Body of pancreas (tissue), 4 donors: ENCODE measurements around the gene AGAP1. TPM values are rescaled to one million over a fixed set of nuclear protein-coding genes. Genes with fewer than 3 reads are reported as not detected.

ENCODE experiments used
- ATAC-seq: fragments of 150-250 bp; one replicate; pipeline ENCODE4 v1.9.1; 2016
- DNase-seq, 4 donors: peaks; one replicate each; pipeline ENCODE4 v3.0.0-alpha.2; 2019
- H3K27ac ChIP-seq, 4 donors: fragments of 200-600 bp; sonication (generic); 1 replicate in 3 of 4; 2 replicates in 1 of 4; pipeline versions ENCODE4 v1.5.1 to v1.6.1; 2016 to 2019; ENCODE audit warnings: mild to moderate bottlenecking in 1 of 4, mixed read lengths in 1 of 4, moderate library complexity in 1 of 4
- H3K27me3 ChIP-seq, 2 donors: fragments of 200-600 bp; sonication (generic); one replicate each; pipeline ENCODE4 v1.6.0; 2016; ENCODE audit warnings: mild to moderate bottlenecking in 1 of 2
- H3K36me3 ChIP-seq, 2 donors: fragments of 200-600 bp; sonication (generic); replicated peaks in 1 of 2; 2 replicates each; pipeline ENCODE4 v1.5.1; 2016; ENCODE audit warnings: low read depth in 2 of 2; ENCODE audit not compliant: insufficient read depth in 1 of 2
- H3K4me1 ChIP-seq: fragments of 200-600 bp; sonication (generic); one replicate; pipeline ENCODE4 v1.6.0; 2016
- H3K4me3 ChIP-seq, 2 donors: fragments of 200-600 bp; sonication (generic); 1 replicate in 1 of 2; 2 replicates in 1 of 2; pipeline ENCODE4 v1.5.1; 2016 to 2019
- H3K9me3 ChIP-seq, 3 donors: fragments of 200-600 bp; sonication (generic); 1 replicate in 2 of 3; 2 replicates in 1 of 3; pipeline ENCODE4 v1.5.1; 2016
- CTCF ChIP-seq, 7 experiments: fragments of 450-650 bp in 4 of 7; fragments of 200-600 bp in 3 of 7; sonication (generic) in 3 of 7; IDR thresholded peaks; one replicate each; pipeline ENCODE4 v1.5.1; 2016 to 2019; ENCODE audit warnings: antibody characterized with exemption in 7 of 7
- POLR2A ChIP-seq, 3 donors: fragments of 450-650 bp; IDR thresholded peaks; one replicate each; pipeline ENCODE4 v1.6.1; 2016; ENCODE audit warnings: antibody characterized with exemption in 3 of 3, mild to moderate bottlenecking in 2 of 3
- WGBS, 2 donors: methylation state at CpG; one replicate each; pipeline ENCODE4 v1.1.5; 2017; 5-methylcytosine and 5-hydroxymethylcytosine counted together
- intact Hi-C: fragments of 100-400 bp; cut with DNase I; formaldehyde crosslinking; loops from one replicate; pipeline ENCODE4 v1.15.1; 2023
- total RNA-seq, 2 donors: library from RNA; depleted of rRNA; stranded (reverse); fragments of >200 nt; gene quantifications; one replicate each; pipeline ENCODE4 v1.1.0, GENCODE V29; 2016

Gene AGAP1
- total RNA-seq, 2 donors from 2014 or later: 21.3 to 32.6 TPM

GRCh38 chr2:235860111-235860510 is 366.3 kb downstream of the AGAP1 start:
- Histone ChIP-seq H3K4me3 (no peak overlapping the region), H3K4me1 (no peaks in the 10 kb centered on the region), H3K9me3 (no peaks in the 10 kb centered on the region), H3K27ac (no peak overlapping the region), H3K27me3 (no peaks in the 10 kb centered on the region), H3K36me3 (no peaks in the 10 kb centered on the region)
- ATAC-seq (no peak), DNase-seq (no peak)
- 90 to 94% methylated on average over 5 of the region's 5 CpGs for WGBS, 2 donors
- TF ChIP-seq CTCF (IDR thresholded peaks at IDR 0.05) (no peak), POLR2A (IDR thresholded peaks at IDR 0.05) (no peak)
- intact Hi-C loops: no loop called here

- WGBS, 2 donors: 82 to 90% methylated on average over 3 of the region's 3 CpGs
- H3K4me3 ChIP-seq: no peak overlapping the region
- H3K36me3 ChIP-seq: no peaks in the 10 kb centered on the region
- ATAC-seq (no peak), DNase-seq (no peak)
- H3K4me1 ChIP-seq: no peaks in the 10 kb centered on the region
- H3K27me3 ChIP-seq: no peaks in the 10 kb centered on the region
- intact Hi-C loops: no loop called here
- H3K9me3 ChIP-seq: no peaks in the 10 kb centered on the region
- no peak overlapping the region for H3K27ac ChIP-seq
- no peak for TF ChIP-seq CTCF (IDR thresholded peaks at IDR 0.05)
- no peak for TF ChIP-seq POLR2A (IDR thresholded peaks at IDR 0.05)
Measured at GRCh38 chr2:235860871-235861270, 367.0 kb downstream of the AGAP1 start.

- TF ChIP-seq CTCF (IDR thresholded peaks at IDR 0.05) (no peak), POLR2A (IDR thresholded peaks at IDR 0.05) (no peak)
- intact Hi-C loops: no loop called here
- WGBS, 2 donors: 96 to 100% methylated on average over 3 of the region's 3 CpGs
- no peak overlapping the region for H3K4me3 ChIP-seq
- H3K36me3 ChIP-seq: no peaks in the 10 kb centered on the region
- no peaks in the 10 kb centered on the region for H3K27me3 ChIP-seq
- H3K9me3 ChIP-seq: no peaks in the 10 kb centered on the region
- H3K27ac ChIP-seq: no peak overlapping the region
- H3K4me1 ChIP-seq: no peaks in the 10 kb centered on the region
- DNase-seq (no peak), ATAC-seq (no peak)
Measured at GRCh38 chr2:235861383-235861782, 367.5 kb downstream of the AGAP1 start.

- no peak for DNase-seq
- H3K9me3 ChIP-seq: no peaks in the 10 kb centered on the region
- H3K36me3 ChIP-seq: no peaks in the 10 kb centered on the region
- no peaks in the 10 kb centered on the region for H3K27me3 ChIP-seq
- TF ChIP-seq CTCF (IDR thresholded peaks at IDR 0.05) (no peak), POLR2A (IDR thresholded peaks at IDR 0.05) (no peak)
- 95 to 99% methylated on average over 11 of the region's 11 CpGs for WGBS, 2 donors
- no peak overlapping the region for H3K4me3 ChIP-seq
- H3K4me1 ChIP-seq: no peaks in the 10 kb centered on the region
- no peak overlapping the region for H3K27ac ChIP-seq
- intact Hi-C loops: no loop called here
- ATAC-seq: no peak
Measured at GRCh38 chr2:235863414-235863813, 369.6 kb downstream of the AGAP1 start.

- WGBS, 2 donors: 86 to 97% methylated on average over 17 of the region's 17 CpGs
- TF ChIP-seq CTCF (IDR thresholded peaks at IDR 0.05) (no peak), POLR2A (IDR thresholded peaks at IDR 0.05) (no peak)
- no peak overlapping the region for H3K4me3 ChIP-seq
Measured at GRCh38 chr2:235864302-235864701, 370.5 kb downstream of the AGAP1 start.

More at GRCh38 chr2:235864302-235864701, 370.5 kb downstream of the AGAP1 start:
- no peak for ATAC-seq
- no peaks in the 10 kb centered on the region for H3K27me3 ChIP-seq
- no peaks in the 10 kb centered on the region for H3K9me3 ChIP-seq
- no peak overlapping the region for H3K27ac ChIP-seq
- H3K36me3 ChIP-seq: no peaks in the 10 kb centered on the region
- H3K4me1 ChIP-seq: no peaks in the 10 kb centered on the region
- intact Hi-C loops: no loop called here
- no peak for DNase-seq
